ENCODE data around the gene NR4A1.

- TF ChIP-seq ZNF138 (tag by site-specific recombination; IDR thresholded peaks at IDR 0.05; ENCODE audit: borderline replicate concordance) (no peak), CTCF (tag by site-specific recombination; IDR thresholded peaks at IDR 0.05) (no peak), HOXA7 (CRISPR knock-in tag; IDR thresholded peaks at IDR 0.05; ENCODE audit: borderline replicate concordance) (no peak)
- TF ChIP-seq, protein P1, sequence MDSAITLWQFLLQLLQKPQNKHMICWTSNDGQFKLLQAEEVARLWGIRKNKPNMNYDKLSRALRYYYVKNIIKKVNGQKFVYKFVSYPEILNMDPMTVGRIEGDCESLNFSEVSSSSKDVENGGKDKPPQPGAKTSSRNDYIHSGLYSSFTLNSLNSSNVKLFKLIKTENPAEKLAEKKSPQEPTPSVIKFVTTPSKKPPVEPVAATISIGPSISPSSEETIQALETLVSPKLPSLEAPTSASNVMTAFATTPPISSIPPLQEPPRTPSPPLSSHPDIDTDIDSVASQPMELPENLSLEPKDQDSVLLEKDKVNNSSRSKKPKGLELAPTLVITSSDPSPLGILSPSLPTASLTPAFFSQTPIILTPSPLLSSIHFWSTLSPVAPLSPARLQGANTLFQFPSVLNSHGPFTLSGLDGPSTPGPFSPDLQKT (IDR thresholded peaks at IDR 0.05; ENCODE audit: borderline replicate concordance, low read depth, low read length): no peak
Measured at GRCh38 chr12:52086944-52087835, 35.9 kb downstream of the NR4A1 start.
